Measurements from ENCODE around the gene HDAC3.
"Not testable (repeated sequence)": the region's sequence is repeated elsewhere in the genome, so short reads cannot be mapped to it uniquely, and the experiment has no call there.

Gene HDAC3

GRCh38 chr5:141617128-141617527 lies 19.5 kb downstream of the HDAC3 start:
- in situ Hi-C loops (cut with MboI; ENCODE audit: low sequenced_read_pairs), result no loop called here
- DNase-seq (ENCODE audit: low spot score in 2 of 2), result no peak
- peak overlapping the region; percentile 95 for H3K4me3 ChIP-seq
- peaks cover 24% of the 10 kb centered on the region for H3K36me3 ChIP-seq (replicated peaks)
- H3K9me3 ChIP-seq, result no peaks in the 10 kb centered on the region
- no peaks in the 10 kb centered on the region for H3K27me3 ChIP-seq (ENCODE audit: low read depth)
- peaks cover 28% of the 10 kb centered on the region for H3K4me1 ChIP-seq

- no peak for DNase-seq (ENCODE audit: low spot score in 2 of 2)
- peaks cover 28% of the 10 kb centered on the region for H3K4me1 ChIP-seq
- H3K36me3 ChIP-seq (replicated peaks), result peaks cover 17% of the 10 kb centered on the region
- H3K27me3 ChIP-seq (ENCODE audit: low read depth), result no peaks in the 10 kb centered on the region
- H3K4me3 ChIP-seq, result peak overlapping the region; percentile 9
- in situ Hi-C loops (cut with MboI; ENCODE audit: low sequenced_read_pairs), result no loop called here
- H3K9me3 ChIP-seq, result no peaks in the 10 kb centered on the region
Measured at GRCh38 chr5:141615991-141616720, 20.5 kb downstream of the HDAC3 start.

GRCh38 chr5:141613344-141613743 lies 23.3 kb downstream of the HDAC3 start:
- Histone ChIP-seq H3K36me3 (replicated peaks) (no peaks in the 10 kb centered on the region; the same call in none of the 2 replicates), H3K4me1 (peaks cover 23% of the 10 kb centered on the region), H3K4me3 (no peak overlapping the region), H3K27me3 (ENCODE audit: low read depth) (no peaks in the 10 kb centered on the region), H3K9me3 (no peaks in the 10 kb centered on the region)
- in situ Hi-C loops (cut with MboI; ENCODE audit: low sequenced_read_pairs), result no loop called here
- DNase-seq (ENCODE audit: low spot score in 2 of 2), result no peak

- Histone ChIP-seq H3K4me1 (peaks cover 11% of the 10 kb centered on the region), H3K4me3 (no peak overlapping the region)
Measured at GRCh38 chr5:141611289-141611688, 25.4 kb downstream of the HDAC3 start.

GRCh38 chr5:141609921-141610320 lies 26.7 kb downstream of the HDAC3 start:
- H3K36me3 ChIP-seq (replicated peaks); H3K4me3 ChIP-seq; H3K9me3 ChIP-seq; in situ Hi-C loops (cut with MboI; ENCODE audit: low sequenced_read_pairs); DNase-seq (ENCODE audit: low spot score in 2 of 2); H3K27me3 ChIP-seq (ENCODE audit: low read depth); H3K4me1 ChIP-seq: not testable (repeated sequence)

More at GRCh38 chr5:141611289-141611688, 25.4 kb downstream of the HDAC3 start:
- H3K9me3 ChIP-seq, result no peaks in the 10 kb centered on the region
- in situ Hi-C loops (cut with MboI; ENCODE audit: low sequenced_read_pairs), result no loop called here
- no peaks in the 10 kb centered on the region for H3K27me3 ChIP-seq (ENCODE audit: low read depth)
- no peaks in the 10 kb centered on the region for H3K36me3 ChIP-seq (replicated peaks)
- DNase-seq (ENCODE audit: low spot score in 2 of 2), result no peak

- Histone ChIP-seq H3K9me3 (no peaks in the 10 kb centered on the region), H3K27me3 (ENCODE audit: low read depth) (no peaks in the 10 kb centered on the region), H3K4me3 (no peak overlapping the region), H3K4me1 (peaks cover 16% of the 10 kb centered on the region), H3K36me3 (replicated peaks) (no peaks in the 10 kb centered on the region)
- in situ Hi-C loops (cut with MboI; ENCODE audit: low sequenced_read_pairs), result no loop called here
- no peak for DNase-seq (ENCODE audit: low spot score in 2 of 2)
Measured at GRCh38 chr5:141609044-141609443, 27.6 kb downstream of the HDAC3 start.

GRCh38 chr5:141608557-141608956 lies 28.1 kb downstream of the HDAC3 start:
- H3K27me3 ChIP-seq (ENCODE audit: low read depth), result no peaks in the 10 kb centered on the region
- DNase-seq (ENCODE audit: low spot score in 2 of 2), result no peak
- in situ Hi-C loops (cut with MboI; ENCODE audit: low sequenced_read_pairs), result no loop called here
- H3K4me3 ChIP-seq, result no peak overlapping the region
- H3K4me1 ChIP-seq, result peaks cover 16% of the 10 kb centered on the region
- no peaks in the 10 kb centered on the region for H3K36me3 ChIP-seq (replicated peaks)
- H3K9me3 ChIP-seq, result no peaks in the 10 kb centered on the region

GRCh38 chr5:141608046-141608445 lies 28.6 kb downstream of the HDAC3 start:
- no peak overlapping the region for H3K4me3 ChIP-seq
- H3K4me1 ChIP-seq, result peaks cover 15% of the 10 kb centered on the region
- H3K36me3 ChIP-seq (replicated peaks), result no peaks in the 10 kb centered on the region
- in situ Hi-C loops (cut with MboI; ENCODE audit: low sequenced_read_pairs), result no loop called here
- no peak for DNase-seq (ENCODE audit: low spot score in 2 of 2)
- H3K9me3 ChIP-seq, result no peaks in the 10 kb centered on the region
- H3K27me3 ChIP-seq (ENCODE audit: low read depth), result no peaks in the 10 kb centered on the region

GRCh38 chr5:141605523-141606277 lies 30.9 kb downstream of the HDAC3 start:
- H3K9me3 ChIP-seq, result no peaks in the 10 kb centered on the region
- in situ Hi-C loops (cut with MboI; ENCODE audit: low sequenced_read_pairs), result no loop called here
- peaks cover 4% of the 10 kb centered on the region; the same call in 1 of the 2 replicates for H3K36me3 ChIP-seq (replicated peaks)
- no peaks in the 10 kb centered on the region for H3K27me3 ChIP-seq (ENCODE audit: low read depth)
- peaks cover 13% of the 10 kb centered on the region for H3K4me1 ChIP-seq
- no peak for DNase-seq (ENCODE audit: low spot score in 2 of 2)
- no peak overlapping the region for H3K4me3 ChIP-seq

GRCh38 chr5:141603923-141604717 lies 32.5 kb downstream of the HDAC3 start:
- H3K4me3 ChIP-seq, result no peak overlapping the region
- DNase-seq (ENCODE audit: low spot score in 2 of 2), result peak; percentile 33 to 36
- H3K36me3 ChIP-seq (replicated peaks), result peaks cover 4% of the 10 kb centered on the region; the same call in 1 of the 2 replicates
- H3K4me1 ChIP-seq, result peaks cover 13% of the 10 kb centered on the region
- in situ Hi-C loops (cut with MboI; ENCODE audit: low sequenced_read_pairs), result no loop called here
- H3K27me3 ChIP-seq (ENCODE audit: low read depth), result no peaks in the 10 kb centered on the region
- no peaks in the 10 kb centered on the region for H3K9me3 ChIP-seq

- in situ Hi-C loops (cut with MboI; ENCODE audit: low sequenced_read_pairs), result no loop called here
- Histone ChIP-seq H3K4me3 (no peak overlapping the region), H3K4me1 (peaks cover 13% of the 10 kb centered on the region), H3K27me3 (ENCODE audit: low read depth) (no peaks in the 10 kb centered on the region), H3K36me3 (replicated peaks) (peaks cover 4% of the 10 kb centered on the region; the same call in 1 of the 2 replicates), H3K9me3 (no peaks in the 10 kb centered on the region)
- DNase-seq (ENCODE audit: low spot score in 2 of 2), result no peak
Measured at GRCh38 chr5:141602606-141603005, 34.0 kb downstream of the HDAC3 start.

GRCh38 chr5:141598391-141599345 lies 38.0 kb downstream of the HDAC3 start:
- in situ Hi-C loops (cut with MboI; ENCODE audit: low sequenced_read_pairs), result no loop called here
- Histone ChIP-seq H3K4me3 (no peak overlapping the region), H3K4me1 (no peaks in the 10 kb centered on the region; the same call in 1 of the 2 replicates), H3K36me3 (replicated peaks) (peaks cover 4% of the 10 kb centered on the region; the same call in 1 of the 2 replicates), H3K27me3 (ENCODE audit: low read depth) (no peaks in the 10 kb centered on the region), H3K9me3 (no peaks in the 10 kb centered on the region)
- DNase-seq (ENCODE audit: low spot score in 2 of 2), result no peak

GRCh38 chr5:141597814-141598213 lies 38.8 kb downstream of the HDAC3 start:
- no peaks in the 10 kb centered on the region for H3K9me3 ChIP-seq
- H3K27me3 ChIP-seq (ENCODE audit: low read depth), result no peaks in the 10 kb centered on the region
- peaks cover 2% of the 10 kb centered on the region; the same call in 1 of the 2 replicates for H3K36me3 ChIP-seq (replicated peaks)
- H3K4me3 ChIP-seq, result no peak overlapping the region
- DNase-seq (ENCODE audit: low spot score in 2 of 2), result no peak
- H3K4me1 ChIP-seq, result no peaks in the 10 kb centered on the region; the same call in 1 of the 2 replicates
- in situ Hi-C loops (cut with MboI; ENCODE audit: low sequenced_read_pairs), result no loop called here

Data from HAP-1 (cell line).